Activated naive CD4-positive, alpha-beta T cell (primary cell): ENCODE measurements around the gene ZFYVE28.

ENCODE experiments used
- DNase-seq, 4 experiments: peaks; one replicate each; lab custom pipeline; 2025; lab: John Stamatoyannopoulos, UW

Gene ZFYVE28

GRCh38 chr4:2331519-2332200 lies 86.8 kb downstream of the ZFYVE28 start:
- no peak for DNase-seq

GRCh38 chr4:2331043-2331420 lies 87.4 kb downstream of the ZFYVE28 start:
- no peak for DNase-seq

- DNase-seq = no peak
Observed at GRCh38 chr4:2330091-2331042, 88.1 kb downstream of the ZFYVE28 start.

GRCh38 chr4:2327579-2327978 lies 90.9 kb downstream of the ZFYVE28 start:
- DNase-seq = no peak

- no peak for DNase-seq
Observed at GRCh38 chr4:2324891-2325290, 93.6 kb downstream of the ZFYVE28 start.

- no peak for DNase-seq
Observed at GRCh38 chr4:2322841-2323240, 95.6 kb downstream of the ZFYVE28 start.

GRCh38 chr4:2322227-2322626 lies 96.2 kb downstream of the ZFYVE28 start:
- no peak for DNase-seq

GRCh38 chr4:2321279-2322196 lies 96.9 kb downstream of the ZFYVE28 start:
- DNase-seq = no peak

GRCh38 chr4:2320746-2321145 lies 97.7 kb downstream of the ZFYVE28 start:
- DNase-seq = no peak

GRCh38 chr4:2320152-2320551 lies 98.3 kb downstream of the ZFYVE28 start:
- DNase-seq = no peak

GRCh38 chr4:2318885-2319284 lies 99.6 kb downstream of the ZFYVE28 start:
- no peak for DNase-seq

GRCh38 chr4:2318476-2318875 lies 100.0 kb downstream of the ZFYVE28 start:
- no peak for DNase-seq

- no peak for DNase-seq
Observed at GRCh38 chr4:2313366-2313765, 105.1 kb downstream of the ZFYVE28 start.

GRCh38 chr4:2306773-2307410 lies 111.6 kb downstream of the ZFYVE28 start:
- no peak for DNase-seq

GRCh38 chr4:2305766-2306501 lies 112.5 kb downstream of the ZFYVE28 start:
- no peak for DNase-seq

- no peak for DNase-seq
Observed at GRCh38 chr4:2304877-2305561, 113.4 kb downstream of the ZFYVE28 start.

GRCh38 chr4:2304321-2304876 lies 114.0 kb downstream of the ZFYVE28 start:
- DNase-seq = no peak

- no peak for DNase-seq
Observed at GRCh38 chr4:2303686-2304320, 114.6 kb downstream of the ZFYVE28 start.

GRCh38 chr4:2303121-2303685 lies 115.2 kb downstream of the ZFYVE28 start:
- no peak for DNase-seq
